Transverse colon (tissue), 4 donors: ENCODE measurements around the gene AKR1C3. TPM values are rescaled to one million over a fixed set of nuclear protein-coding genes. Genes with fewer than 3 reads are reported as not detected.

Experiments
- DNase-seq: peaks from one replicate; pipeline ENCODE4 v3.0.0-alpha.2; 2019
- H3K27ac ChIP-seq, 4 donors: fragments of 200-600 bp; sonication (generic); 2 replicates each; pipeline ENCODE4 v1.5.1; 2016 to 2018; ENCODE audit warnings: inconsistent platforms in 4 of 4
- H3K27me3 ChIP-seq: fragments of 200-600 bp; sonication (generic); 2 replicates; pipeline ENCODE4 v1.5.1; 2017; ENCODE audit warnings: inconsistent platforms
- H3K36me3 ChIP-seq, 4 donors: fragments of 200-600 bp; sonication (generic); 2 replicates each; pipeline ENCODE4 v1.5.1; 2017 to 2019; ENCODE audit warnings: inconsistent platforms in 4 of 4
- H3K4me1 ChIP-seq, 4 donors: fragments of 200-600 bp; sonication (generic); 2 replicates each; pipeline ENCODE4 v1.5.1; 2017 to 2020; ENCODE audit warnings: inconsistent platforms in 4 of 4
- H3K4me3 ChIP-seq, 4 donors: fragments of 200-600 bp; sonication (generic); 1 replicate in 1 of 4; 2 replicates in 3 of 4; pipeline versions ENCODE4 v1.5.1 to v1.6.1; 2017 to 2019; ENCODE audit warnings: inconsistent platforms in 4 of 4
- H3K9me3 ChIP-seq, 2 donors: fragments of 200-600 bp; sonication (generic); 2 replicates each; pipeline ENCODE4 v1.5.1; 2017 to 2019; ENCODE audit warnings: inconsistent platforms in 2 of 2
- CTCF ChIP-seq, 5 experiments: fragments of 200-600 bp in 3 of 5; fragments of 450-650 bp in 2 of 5; sonication (generic) in 3 of 5; IDR thresholded peaks; 1 replicate in 2 of 5; 2 replicates in 3 of 5; pipeline ENCODE4 v1.5.1; 2016 to 2017; ENCODE audit warnings: antibody characterized with exemption in 5 of 5, inconsistent platforms in 3 of 5, mild to moderate bottlenecking in 2 of 5, moderate library complexity in 1 of 5
- EP300 ChIP-seq: sonication (generic); formaldehyde crosslinking; IDR thresholded peaks from one replicate; pipeline ENCODE4 v1.6.1; 2017; ENCODE audit warnings: antibody characterized with exemption, low read depth
- POLR2A ChIP-seq: fragments of 450-650 bp; IDR thresholded peaks from one replicate; pipeline ENCODE4 v1.6.1; 2016; ENCODE audit warnings: antibody characterized with exemption, mild to moderate bottlenecking, moderate library complexity
- POLR2AphosphoS5 ChIP-seq, 3 donors: sonication (generic); formaldehyde crosslinking; IDR thresholded peaks; one replicate each; pipeline ENCODE4 v1.6.1; 2016; ENCODE audit warnings: antibody characterized with exemption in 3 of 3
- WGBS, 2 donors: methylation state at CpG; one replicate each; pipeline ENCODE4 v1.1.5; 2018; ENCODE audit warnings: low coverage in 1 of 2; 5-methylcytosine and 5-hydroxymethylcytosine counted together
- in situ Hi-C, 4 donors: fragments of 200-750 bp; cut with MboI; loops; one replicate each; pipeline versions ENCODE4 v1.15.0 to v1.15.1; 2017; ENCODE audit warnings: low sequenced_read_pairs in 3 of 4, low pct_ligation_motif_present in 1 of 4, low pct_unique_long_range_greater_than_20kb in 1 of 4
- intact Hi-C: fragments of 100-400 bp; cut with DNase I; formaldehyde crosslinking; loops from one replicate; pipeline ENCODE4 v1.15.1; 2023; ENCODE audit warnings: low total_unique reads
- total RNA-seq, 4 donors: library from RNA; depleted of rRNA; stranded (reverse); fragments of >200 nt; gene quantifications; one replicate each; pipeline ENCODE4 v1.1.0, GENCODE V29; 2016

Gene AKR1C3
- total RNA-seq, 4 donors from 2014 or later, result 164 to 634 (median 415) TPM

- DNase-seq, result peak; percentile 48
- H3K36me3 ChIP-seq, result no peaks in the 10 kb centered on the region
- H3K4me1 ChIP-seq, result peaks cover 2 to 30% (median 19%) of the 10 kb centered on the region in 4 donors
- intact Hi-C loops (no loop called here), in situ Hi-C loops (no loop called here)
- H3K27me3 ChIP-seq, result no peaks in the 10 kb centered on the region
- 37 to 50% methylated on average over 2 to 5 of the region's 5 CpGs for WGBS, 2 donors
- H3K27ac ChIP-seq, result peak overlapping the region; percentile 77 to 86 (median 80)
- no peak overlapping the region for H3K4me3 ChIP-seq
- TF ChIP-seq POLR2AphosphoS5 (IDR thresholded peaks at IDR 0.05), result peak in 1 of 3 donors; percentile 55
- no peak for TF ChIP-seq EP300
- TF ChIP-seq POLR2A, result no peak
- no peak for TF ChIP-seq CTCF (IDR thresholded peaks at IDR 0.05)
- H3K9me3 ChIP-seq, result peaks cover 4 to 7% of the 10 kb centered on the region in 2 donors
Observed at GRCh38 chr10:5147255-5147980, 53.2 kb downstream of the AKR1C3 start.

- Histone ChIP-seq H3K27ac (peak overlapping the region; percentile 77 to 86 (median 80)), H3K27me3 (no peaks in the 10 kb centered on the region), H3K9me3 (peaks cover 4 to 7% of the 10 kb centered on the region in 2 donors), H3K4me1 (peaks cover 2 to 30% (median 19%) of the 10 kb centered on the region in 4 donors), H3K4me3 (no peak overlapping the region), H3K36me3 (no peaks in the 10 kb centered on the region)
- TF ChIP-seq POLR2AphosphoS5 (IDR thresholded peaks at IDR 0.05) (no peak), POLR2A (no peak)
- intact Hi-C loops (no loop called here), in situ Hi-C loops (no loop called here)
- DNase-seq, result no peak
- WGBS, 2 donors, result 46 to 61% methylated on average over 2 to 3 of the region's 3 CpGs
Observed at GRCh38 chr10:5147981-5148677, 53.9 kb downstream of the AKR1C3 start.

- no peak overlapping the region for H3K4me3 ChIP-seq
- H3K36me3 ChIP-seq, result no peaks in the 10 kb centered on the region
- peaks cover 2 to 30% (median 19%) of the 10 kb centered on the region in 4 donors for H3K4me1 ChIP-seq
- peaks cover 4 to 7% of the 10 kb centered on the region in 2 donors for H3K9me3 ChIP-seq
- TF ChIP-seq POLR2AphosphoS5 (IDR thresholded peaks at IDR 0.05) (no peak), EP300 (no peak), POLR2A (no peak), CTCF (IDR thresholded peaks at IDR 0.05) (no peak)
- in situ Hi-C loops (no loop called here), intact Hi-C loops (no loop called here)
- no peaks in the 10 kb centered on the region for H3K27me3 ChIP-seq
- peak overlapping the region; percentile 77 to 86 (median 80) for H3K27ac ChIP-seq
- WGBS, 2 donors, result 61 to 70% methylated on average over 1 of the region's 1 CpG
- DNase-seq, result no peak
Observed at GRCh38 chr10:5148678-5149032, 54.4 kb downstream of the AKR1C3 start.

- no peak for DNase-seq
- 90 to 100% methylated on average over 2 to 3 of the region's 3 CpGs for WGBS, 2 donors
- TF ChIP-seq EP300, result no peak
- TF ChIP-seq CTCF (IDR thresholded peaks at IDR 0.05), result no peak
- no peak for TF ChIP-seq POLR2A
- no peak for TF ChIP-seq POLR2AphosphoS5 (IDR thresholded peaks at IDR 0.05)
- in situ Hi-C loops (no loop called here), intact Hi-C loops (no loop called here)
- peaks cover 4 to 7% of the 10 kb centered on the region in 2 donors for H3K9me3 ChIP-seq
- H3K36me3 ChIP-seq, result no peaks in the 10 kb centered on the region
- H3K27ac ChIP-seq, result no peak overlapping the region
- peaks cover 2 to 30% (median 19%) of the 10 kb centered on the region in 4 donors for H3K4me1 ChIP-seq
- no peak overlapping the region for H3K4me3 ChIP-seq
- no peaks in the 10 kb centered on the region for H3K27me3 ChIP-seq
Observed at GRCh38 chr10:5151076-5151475, 56.9 kb downstream of the AKR1C3 start.
